H9 (cell line): ENCODE data around the gene KIF6. TPM values are rescaled to one million over a fixed set of nuclear protein-coding genes. Genes with fewer than 3 reads are reported as not detected.

Experiments
- DNase-seq: peaks from one replicate; pipeline ENCODE4 v3.0.0-alpha.2; 2017
- H2AFZ ChIP-seq: one replicate; pipeline ENCODE4 v1.6.1; 2013; ENCODE audit warnings: mild to moderate bottlenecking, low read length, control low read depth, moderate library complexity
- H2AK5ac ChIP-seq: 2 replicates; pipeline ENCODE4 v1.6.1; 2013; ENCODE audit warnings: low read length, control low read depth, mixed read lengths; ENCODE audit not compliant: insufficient read length
- H2BK120ac ChIP-seq: one replicate; pipeline ENCODE4 v1.6.1; 2013; ENCODE audit warnings: low read depth, mild to moderate bottlenecking, low read length, control low read depth, inconsistent platforms; ENCODE audit not compliant: poor library complexity, severe bottlenecking
- H2BK12ac ChIP-seq: 2 replicates; pipeline ENCODE4 v1.6.1; 2013; ENCODE audit warnings: low read length, control low read depth, mixed read lengths, low read depth; ENCODE audit not compliant: insufficient read length
- H2BK15ac ChIP-seq: 2 replicates; pipeline ENCODE4 v1.6.1; 2013; ENCODE audit warnings: low read depth, low read length, control low read depth
- H2BK20ac ChIP-seq: one replicate; pipeline ENCODE4 v1.6.1; 2013; ENCODE audit warnings: low read depth, mild to moderate bottlenecking, low read length, control low read depth, inconsistent platforms; ENCODE audit not compliant: poor library complexity, severe bottlenecking
- H2BK5ac ChIP-seq: 2 replicates; pipeline ENCODE4 v1.6.1; 2013; ENCODE audit warnings: low read length, control low read depth, mixed read lengths; ENCODE audit not compliant: insufficient read length
- H3K14ac ChIP-seq: 2 replicates; pipeline ENCODE4 v1.6.1; 2013; ENCODE audit warnings: low read length, control low read depth; ENCODE audit not compliant: insufficient read depth
- H3K18ac ChIP-seq: 2 replicates; pipeline ENCODE4 v1.6.1; 2013; ENCODE audit warnings: low read depth, mild to moderate bottlenecking, mixed read lengths, low read length, control low read depth; ENCODE audit not compliant: insufficient read length
- H3K23ac ChIP-seq: 2 replicates; pipeline ENCODE4 v1.6.1; 2013; ENCODE audit warnings: low read length, control low read depth, mixed read lengths, low read depth; ENCODE audit not compliant: insufficient read length
- H3K23me2 ChIP-seq: 2 replicates; pipeline ENCODE4 v1.6.1; 2013; ENCODE audit warnings: low read depth, mild to moderate bottlenecking, mixed read lengths, low read length, control low read depth; ENCODE audit not compliant: insufficient read length, poor library complexity, severe bottlenecking
- H3K27ac ChIP-seq: 2 replicates; pipeline ENCODE4 v1.5.1; 2013; ENCODE audit warnings: low read length, control low read depth, mixed read lengths, low read depth; ENCODE audit not compliant: insufficient read length
- H3K27me3 ChIP-seq: 2 replicates; pipeline ENCODE4 v1.6.1; 2013; ENCODE audit warnings: low read length, control low read depth, inconsistent platforms; ENCODE audit not compliant: insufficient read depth
- H3K4ac ChIP-seq: 2 replicates; pipeline ENCODE4 v1.6.1; 2013; ENCODE audit warnings: low read depth, mild to moderate bottlenecking, control low read depth, inconsistent platforms, low read length, moderate library complexity
- H3K4me1 ChIP-seq: 2 replicates; pipeline ENCODE4 v1.6.1; 2013; ENCODE audit warnings: low read length, control low read depth, inconsistent platforms; ENCODE audit not compliant: insufficient read depth
- H3K4me2 ChIP-seq: 2 replicates; pipeline ENCODE4 v1.6.1; 2013; ENCODE audit warnings: low read length, control low read depth, mixed read lengths; ENCODE audit not compliant: insufficient read length, insufficient read depth
- H3K56ac ChIP-seq: 2 replicates; pipeline ENCODE4 v1.6.1; 2013; ENCODE audit warnings: low read depth, mild to moderate bottlenecking, mixed read lengths, low read length, control low read depth; ENCODE audit not compliant: insufficient read length
- H3K79me1 ChIP-seq: 2 replicates; pipeline ENCODE4 v1.6.1; 2013; ENCODE audit warnings: low read depth, mild to moderate bottlenecking, moderate library complexity, low read length, control low read depth, inconsistent platforms; ENCODE audit not compliant: insufficient read depth, poor library complexity, severe bottlenecking
- H3K79me2 ChIP-seq: 2 replicates; pipeline ENCODE4 v1.6.1; 2013; ENCODE audit warnings: low read length, control low read depth, inconsistent platforms; ENCODE audit not compliant: insufficient read depth
- H3K9ac ChIP-seq: 2 replicates; pipeline ENCODE4 v1.6.1; 2013; ENCODE audit warnings: low read length, control low read depth, mixed read lengths; ENCODE audit not compliant: insufficient read length; ENCODE audit errors: extremely low read depth
- H3K9me3 ChIP-seq: one replicate; pipeline ENCODE4 v1.6.1; 2013; ENCODE audit warnings: low read depth, low read length, inconsistent platforms; ENCODE audit not compliant: control insufficient read depth
- H3T11ph ChIP-seq: one replicate; pipeline ENCODE4 v1.6.1; 2013; ENCODE audit warnings: mild to moderate bottlenecking, low read length, control low read depth, inconsistent platforms
- H4K20me1 ChIP-seq: one replicate; pipeline ENCODE4 v1.6.1; 2013; ENCODE audit not compliant: control insufficient read depth, insufficient read length, insufficient read depth
- H4K5ac ChIP-seq: 2 replicates; pipeline ENCODE4 v1.6.1; 2013; ENCODE audit warnings: low read depth, mild to moderate bottlenecking, mixed read lengths, low read length, control low read depth; ENCODE audit not compliant: insufficient read length
- H4K8ac ChIP-seq: replicated peaks from 2 replicates; pipeline ENCODE4 v1.6.1; 2013; ENCODE audit warnings: low read length, control low read depth, mixed read lengths, low read depth; ENCODE audit not compliant: insufficient read length
- H4K91ac ChIP-seq: 2 replicates; pipeline ENCODE4 v1.6.1; 2013; ENCODE audit warnings: low read depth, mild to moderate bottlenecking, moderate library complexity, mixed read lengths, low read length, control low read depth; ENCODE audit not compliant: insufficient read length
- H3K27ac Mint-ChIP-seq, 3 experiments: 2 replicates in 2 of 3; 3 replicates in 1 of 3; pipeline ENCODE4 v1.8.0; 2020 to 2021; ENCODE audit warnings: mixed read lengths in 3 of 3, mild to moderate bottlenecking in 1 of 3, moderate library complexity in 1 of 3
- H3K27me3 Mint-ChIP-seq: 2 replicates; pipeline ENCODE4 v1.8.0; 2021; ENCODE audit warnings: low read depth, mild to moderate bottlenecking, moderate library complexity, mixed read lengths
- H3K36me3 Mint-ChIP-seq, 3 experiments: 2 replicates in 2 of 3; 3 replicates in 1 of 3; pipeline ENCODE4 v1.8.0; 2020 to 2021; ENCODE audit warnings: low read depth in 3 of 3, mixed read lengths in 3 of 3; ENCODE audit not compliant: insufficient read depth in 1 of 3
- H3K4me1 Mint-ChIP-seq, 2 experiments: 2 replicates each; pipeline ENCODE4 v1.8.0; 2020; ENCODE audit warnings: mixed read lengths in 2 of 2
- H3K4me3 Mint-ChIP-seq, 2 experiments: 2 replicates in 1 of 2; 3 replicates in 1 of 2; pipeline ENCODE4 v1.8.0; 2020 to 2021; ENCODE audit warnings: mild to moderate bottlenecking in 2 of 2, mixed read lengths in 2 of 2, moderate library complexity in 1 of 2
- H3K9me3 Mint-ChIP-seq, 2 experiments: 2 replicates in 1 of 2; 3 replicates in 1 of 2; pipeline ENCODE4 v1.8.0; 2020; ENCODE audit warnings: mild to moderate bottlenecking in 2 of 2, mixed read lengths in 2 of 2, moderate library complexity in 1 of 2
- CTCF ChIP-seq: fragments of 200-600 bp; sonication (generic); conservative IDR thresholded peaks from 3 replicates; pipeline ENCODE4 v1.8.0; 2021; ENCODE audit warnings: antibody characterized with exemption, mild to moderate bottlenecking
- WGBS: extraction: QIAGEN DNeasy Blood & Tissue Kit; methylation state at CpG from one replicate; pipeline ENCODE4 v1.1.7; 2013; ENCODE audit warnings: missing lambda C conversion rate, low lambda C conversion rate, mixed read lengths; ENCODE audit not compliant: insufficient read length; ENCODE audit errors: extremely low coverage; 5-methylcytosine and 5-hydroxymethylcytosine counted together
- total RNA-seq: library from RNA; stranded (reverse); gene quantifications from 2 replicates; pipeline ENCODE4 v1.2.1, GENCODE V29; 2021

The KIF6 gene
- total RNA-seq, 1 experiment from 2014 or later = 0.63 TPM

GRCh38 chr6:39381550-39382140 lies 343.6 kb downstream of the KIF6 start:
- no peak overlapping the region for H3K23ac ChIP-seq
- WGBS = no CpG with 5 or more reads among the region's 5 CpGs
- Mint-ChIP-seq H3K27ac (no peak overlapping the region), H3K4me1 (peaks cover 5% of the 10 kb centered on the region in 2 experiments), H3K36me3 (no peaks in the 10 kb centered on the region), H3K4me3 (no peak overlapping the region), H3K9me3 (no peaks in the 10 kb centered on the region; a peak in 1 of 5 replicates), H3K27me3 (peaks cover 2% of the 10 kb centered on the region)
- no peak overlapping the region for H3K14ac ChIP-seq
- H2BK5ac ChIP-seq = no peak overlapping the region
- no peak overlapping the region for H2BK20ac ChIP-seq
- H2BK15ac ChIP-seq = no peak overlapping the region
- no peaks in the 10 kb centered on the region for H4K20me1 ChIP-seq
- no peak overlapping the region for H3T11ph ChIP-seq
- no peak overlapping the region for H3K4me2 ChIP-seq
- H4K91ac ChIP-seq = no peak overlapping the region
- no peak overlapping the region for H3K4ac ChIP-seq
- H3K27me3 ChIP-seq = no peaks in the 10 kb centered on the region
- H2BK120ac ChIP-seq = no peak overlapping the region
- no peaks in the 10 kb centered on the region for H3K4me1 ChIP-seq
- H3K79me1 ChIP-seq = no peaks in the 10 kb centered on the region
- no peaks in the 10 kb centered on the region for H3K9me3 ChIP-seq
- no peaks in the 10 kb centered on the region for H3K79me2 ChIP-seq
- H3K27ac ChIP-seq = no peak overlapping the region
- H4K5ac ChIP-seq = no peak overlapping the region
- H3K56ac ChIP-seq = no peak overlapping the region
- H2AK5ac ChIP-seq = no peak overlapping the region
- H4K8ac ChIP-seq = no peak overlapping the region
- no peak for TF ChIP-seq CTCF
- H2BK12ac ChIP-seq = no peak overlapping the region
- H3K18ac ChIP-seq = no peak overlapping the region
- H3K23me2 ChIP-seq = no peaks in the 10 kb centered on the region
- no peak overlapping the region for H3K9ac ChIP-seq
- DNase-seq = no peak
- no peak overlapping the region for H2AFZ ChIP-seq
